ENCODE measurements around the gene MARCHF2.

The MARCHF2 gene

GRCh38 chr19:8457827-8458226 is 44.7 kb downstream of the MARCHF2 start:
- ChIA-PET CTCF (interaction anchor here (1.6 kb wide), 1 partner anchor 44 kb away, joined by 5 read pairs; the partner anchor contains the start of gene MARCHF2), POLR2A (interaction anchor here (0.9 to 1.6 kb wide), 3 partner anchors 9 to 56 kb away, joined by 3 to 5 read pairs (median 4); partner anchors contain the start of genes HNRNPM and ZNF414)
- no peak for DNase-seq (ENCODE audit: extremely low spot score)
- TF ChIP-seq HDGF (IDR thresholded peaks at IDR 0.05; ENCODE audit: borderline replicate concordance) (no peak), BHLHE40 (IDR thresholded peaks at IDR 0.05; ENCODE audit: borderline replicate concordance) (no peak), PKNOX1 (IDR thresholded peaks at IDR 0.05) (no peak), FOXM1 (IDR thresholded peaks at IDR 0.05; ENCODE audit: borderline replicate concordance) (no peak), ARNT (IDR thresholded peaks at IDR 0.05) (no peak), L3MBTL2 (conservative IDR thresholded peaks at IDR 0.05) (no peak)

GRCh38 chr19:8458380-8458779 is 45.3 kb downstream of the MARCHF2 start:
- no peak for DNase-seq (ENCODE audit: extremely low spot score)
- CTCF ChIA-PET: no interaction called here
- POLR2A ChIA-PET: interaction anchor here (0.9 to 1.6 kb wide), 3 partner anchors 9 to 55 kb away, joined by 3 to 5 read pairs (median 4); partner anchors contain the start of genes HNRNPM and ZNF414
- no peak for TF ChIP-seq LEF1 (IDR thresholded peaks at IDR 0.05; ENCODE audit: borderline replicate concordance)
- TF ChIP-seq CTBP1 (IDR thresholded peaks at IDR 0.05; ENCODE audit: borderline replicate concordance): no peak
- TF ChIP-seq SUZ12 (IDR thresholded peaks at IDR 0.05): no peak

- CTCF ChIA-PET: no interaction called here
- POLR2A ChIA-PET: interaction anchor here (1.2 kb wide), 1 partner anchor 67 kb away, joined by 3 read pairs; no protein-coding TSS in a partner anchor
- no peak for DNase-seq (ENCODE audit: extremely low spot score)
- TF ChIP-seq FOXK2 (IDR thresholded peaks at IDR 0.05) (no peak), BHLHE40 (IDR thresholded peaks at IDR 0.05; ENCODE audit: borderline replicate concordance) (no peak), TARDBP (IDR thresholded peaks at IDR 0.05) (no peak), ELF4 (IDR thresholded peaks at IDR 0.05) (no peak), FOXM1 (IDR thresholded peaks at IDR 0.05; ENCODE audit: borderline replicate concordance) (no peak), HDGF (IDR thresholded peaks at IDR 0.05; ENCODE audit: borderline replicate concordance) (no peak), SUZ12 (IDR thresholded peaks at IDR 0.05) (no peak), PKNOX1 (IDR thresholded peaks at IDR 0.05) (no peak), LEF1 (IDR thresholded peaks at IDR 0.05; ENCODE audit: borderline replicate concordance) (no peak), FOXA1 (IDR thresholded peaks at IDR 0.05) (no peak)
These were observed 46.0 kb downstream of the MARCHF2 start for GRCh38 chr19:8459095-8459494.

- POLR2A ChIA-PET: interaction anchor here (0.9 to 1.2 kb wide), 2 partner anchors 54 to 66 kb away, joined by 3 to 5 read pairs; partner anchors contain the start of gene ZNF414
- DNase-seq (ENCODE audit: extremely low spot score): no peak
- TF ChIP-seq ZNF384 (IDR thresholded peaks at IDR 0.05): no peak
- CTCF ChIA-PET: no interaction called here
These were observed 46.6 kb downstream of the MARCHF2 start for GRCh38 chr19:8459520-8460270.

- CTCF ChIA-PET: no interaction called here
- POLR2A ChIA-PET: no interaction called here
- TF ChIP-seq NFRKB (IDR thresholded peaks at IDR 0.05) (no peak), SP1 (IDR thresholded peaks at IDR 0.05) (no peak), PKNOX1 (IDR thresholded peaks at IDR 0.05) (no peak), SUZ12 (IDR thresholded peaks at IDR 0.05) (no peak), L3MBTL2 (conservative IDR thresholded peaks at IDR 0.05) (no peak), LEF1 (IDR thresholded peaks at IDR 0.05; ENCODE audit: borderline replicate concordance) (no peak), ZNF384 (IDR thresholded peaks at IDR 0.05) (no peak), TARDBP (IDR thresholded peaks at IDR 0.05) (no peak), FOXK2 (IDR thresholded peaks at IDR 0.05) (no peak), CTBP1 (IDR thresholded peaks at IDR 0.05; ENCODE audit: borderline replicate concordance) (no peak), HDGF (IDR thresholded peaks at IDR 0.05; ENCODE audit: borderline replicate concordance) (no peak), FOXM1 (IDR thresholded peaks at IDR 0.05; ENCODE audit: borderline replicate concordance) (no peak), FOXA1 (IDR thresholded peaks at IDR 0.05) (no peak), ELF4 (IDR thresholded peaks at IDR 0.05) (no peak), BHLHE40 (IDR thresholded peaks at IDR 0.05; ENCODE audit: borderline replicate concordance) (no peak)
- no peak for DNase-seq (ENCODE audit: extremely low spot score)
These were observed 47.6 kb downstream of the MARCHF2 start for GRCh38 chr19:8460516-8461298.

- DNase-seq (ENCODE audit: extremely low spot score): no peak
- POLR2A ChIA-PET: interaction anchor here (1.2 kb wide), 1 partner anchor 9 kb away, joined by 3 read pairs; no protein-coding TSS in a partner anchor
- CTCF ChIA-PET: no interaction called here
- no peak for TF ChIP-seq SUZ12 (IDR thresholded peaks at IDR 0.05)
- no peak for TF ChIP-seq BHLHE40 (IDR thresholded peaks at IDR 0.05; ENCODE audit: borderline replicate concordance)
- TF ChIP-seq FOXK2 (IDR thresholded peaks at IDR 0.05): no peak
- TF ChIP-seq SP1 (IDR thresholded peaks at IDR 0.05): no peak
- TF ChIP-seq HDGF (IDR thresholded peaks at IDR 0.05; ENCODE audit: borderline replicate concordance): no peak
- TF ChIP-seq ZNF384 (IDR thresholded peaks at IDR 0.05): no peak
- no peak for TF ChIP-seq ELF4 (IDR thresholded peaks at IDR 0.05)
- TF ChIP-seq TARDBP (IDR thresholded peaks at IDR 0.05): no peak
- no peak for TF ChIP-seq CTBP1 (IDR thresholded peaks at IDR 0.05; ENCODE audit: borderline replicate concordance)
- TF ChIP-seq PKNOX1 (IDR thresholded peaks at IDR 0.05): no peak
- TF ChIP-seq ARNT (IDR thresholded peaks at IDR 0.05): no peak
- TF ChIP-seq L3MBTL2 (conservative IDR thresholded peaks at IDR 0.05): no peak
- TF ChIP-seq LEF1 (IDR thresholded peaks at IDR 0.05; ENCODE audit: borderline replicate concordance): no peak
- TF ChIP-seq FOXA1 (IDR thresholded peaks at IDR 0.05): no peak
- TF ChIP-seq FOXM1 (IDR thresholded peaks at IDR 0.05; ENCODE audit: borderline replicate concordance): no peak
- no peak for TF ChIP-seq NFRKB (IDR thresholded peaks at IDR 0.05)
These were observed 48.3 kb downstream of the MARCHF2 start for GRCh38 chr19:8461376-8461775.
